ENCODE data around the gene KIF27. TPM values are rescaled to one million over a fixed set of nuclear protein-coding genes. Genes with fewer than 3 reads are reported as not detected.
A peak's percentile ranks its signal among the peaks of the same experiment; 100 is the strongest.
"Not testable (repeated sequence)": the region's sequence is repeated elsewhere in the genome, so short reads cannot be mapped to it uniquely, and the experiment has no call there.

The KIF27 gene
- total RNA-seq, 4 donors from 2014 or later: 0.75 to 5.2 (median 3.6) TPM

GRCh38 chr9:83912194-83912593 lies 9.0 kb downstream of the KIF27 start:
- H3K27me3 ChIP-seq, DNase-seq, H3K4me3 ChIP-seq, H3K36me3 ChIP-seq, H3K27ac ChIP-seq, H3K9me3 ChIP-seq, H3K4me1 ChIP-seq: not testable (repeated sequence)
- intact Hi-C loops (cut with DNase I; ENCODE audit: low total_unique reads): loop anchor here (10.0 kb wide), 1 partner anchor 953 kb away; no protein-coding TSS in a partner anchor
- WGBS, 2 donors (ENCODE audit: low coverage in 1 of 2): 27 to 30% methylated on average over 3 of the region's 3 CpGs
- peak in 3 of 5 experiments; percentile 37 to 39 (median 37) for TF ChIP-seq CTCF (IDR thresholded peaks at IDR 0.05)
- in situ Hi-C loops (cut with MboI; ENCODE audit: low pct_ligation_motif_present in 1 of 4, low pct_unique_long_range_greater_than_20kb in 1 of 4, low sequenced_read_pairs in 3 of 4): loop anchor here in 3 of 4 donors (10.0 to 25.0 kb wide), 2 partner anchors 287 to 300 kb away; partner anchors contain the start of gene IDNK (in 3 of the 3)

- TF ChIP-seq POLR2A (IDR thresholded peaks at IDR 0.05): no peak
- no peak for TF ChIP-seq POLR2AphosphoS5 (IDR thresholded peaks at IDR 0.05)
- no peak for TF ChIP-seq CTCF (IDR thresholded peaks at IDR 0.05)
- TF ChIP-seq EP300 (IDR thresholded peaks at IDR 0.05; ENCODE audit: low read depth): no peak
- H3K27ac ChIP-seq: no peak overlapping the region
- H3K27me3 ChIP-seq: no peaks in the 10 kb centered on the region
- in situ Hi-C loops (cut with MboI; ENCODE audit: low pct_ligation_motif_present in 1 of 4, low pct_unique_long_range_greater_than_20kb in 1 of 4, low sequenced_read_pairs in 3 of 4) (loop anchor here in 2 of 4 donors (25.0 kb wide), 1 partner anchor 294 kb away; the partner anchor contains the start of gene IDNK (in 2 of the 2)), intact Hi-C loops (cut with DNase I; ENCODE audit: low total_unique reads) (no loop called here)
- DNase-seq: no peak
- no peaks in the 10 kb centered on the region for H3K9me3 ChIP-seq
- no peaks in the 10 kb centered on the region for H3K36me3 ChIP-seq
- H3K4me1 ChIP-seq: no peaks in the 10 kb centered on the region
- H3K4me3 ChIP-seq: no peak overlapping the region
These were observed 15.1 kb downstream of the KIF27 start for GRCh38 chr9:83906144-83906543.

- H3K9me3 ChIP-seq; H3K36me3 ChIP-seq; intact Hi-C loops (cut with DNase I; ENCODE audit: low total_unique reads); H3K4me3 ChIP-seq; DNase-seq; H3K27me3 ChIP-seq; H3K4me1 ChIP-seq; H3K27ac ChIP-seq: not testable (repeated sequence)
- in situ Hi-C loops (cut with MboI; ENCODE audit: low pct_ligation_motif_present in 1 of 4, low pct_unique_long_range_greater_than_20kb in 1 of 4, low sequenced_read_pairs in 3 of 4): loop anchor here in 2 of 4 donors (25.0 kb wide), 1 partner anchor 288 kb away; the partner anchor contains the start of gene IDNK (in 2 of the 2)
- WGBS, 2 donors (ENCODE audit: low coverage in 1 of 2): 57 to 81% methylated on average over 4 to 5 of the region's 5 CpGs
These were observed 20.6 kb downstream of the KIF27 start for GRCh38 chr9:83900615-83901014.

GRCh38 chr9:83894301-83894700 lies 26.9 kb downstream of the KIF27 start:
- in situ Hi-C loops (cut with MboI; ENCODE audit: low pct_ligation_motif_present in 1 of 4, low pct_unique_long_range_greater_than_20kb in 1 of 4, low sequenced_read_pairs in 3 of 4); intact Hi-C loops (cut with DNase I; ENCODE audit: low total_unique reads); H3K9me3 ChIP-seq; H3K27ac ChIP-seq; H3K4me1 ChIP-seq; H3K27me3 ChIP-seq; DNase-seq; H3K4me3 ChIP-seq; H3K36me3 ChIP-seq: not testable (repeated sequence)
- 67 to 88% methylated on average over 2 of the region's 2 CpGs for WGBS, 2 donors (ENCODE audit: low coverage in 1 of 2)

- H3K4me1 ChIP-seq; H3K9me3 ChIP-seq; intact Hi-C loops (cut with DNase I; ENCODE audit: low total_unique reads); H3K27me3 ChIP-seq; H3K36me3 ChIP-seq; DNase-seq; H3K4me3 ChIP-seq; H3K27ac ChIP-seq: not testable (repeated sequence)
- in situ Hi-C loops (cut with MboI; ENCODE audit: low pct_ligation_motif_present in 1 of 4, low pct_unique_long_range_greater_than_20kb in 1 of 4, low sequenced_read_pairs in 3 of 4): loop anchor here in 1 of 4 donors (5.0 kb wide), 1 partner anchor 1956 kb away; no protein-coding TSS in a partner anchor
- 94 to 98% methylated on average over 2 of the region's 2 CpGs for WGBS, 2 donors (ENCODE audit: low coverage in 1 of 2)
These were observed 34.7 kb downstream of the KIF27 start for GRCh38 chr9:83886498-83886897.

- DNase-seq: not testable (repeated sequence)
- WGBS, 2 donors (ENCODE audit: low coverage in 1 of 2): 63 to 82% methylated on average over 3 of the region's 3 CpGs
These were observed 35.5 kb downstream of the KIF27 start for GRCh38 chr9:83885559-83886240.

GRCh38 chr9:83881687-83882408 lies 39.4 kb downstream of the KIF27 start:
- H3K27ac ChIP-seq; H3K4me1 ChIP-seq; in situ Hi-C loops (cut with MboI; ENCODE audit: low pct_ligation_motif_present in 1 of 4, low pct_unique_long_range_greater_than_20kb in 1 of 4, low sequenced_read_pairs in 3 of 4); DNase-seq; H3K9me3 ChIP-seq; H3K4me3 ChIP-seq; intact Hi-C loops (cut with DNase I; ENCODE audit: low total_unique reads); H3K27me3 ChIP-seq; H3K36me3 ChIP-seq: not testable (repeated sequence)
- 94 to 95% methylated on average over 2 to 6 of the region's 6 CpGs for WGBS, 2 donors (ENCODE audit: low coverage in 1 of 2)

More at GRCh38 chr9:83885559-83886240, 35.5 kb downstream of the KIF27 start:
- in situ Hi-C loops (cut with MboI; ENCODE audit: low pct_ligation_motif_present in 1 of 4, low pct_unique_long_range_greater_than_20kb in 1 of 4, low sequenced_read_pairs in 3 of 4): loop anchor here in 1 of 4 donors (5.0 kb wide), 1 partner anchor 1957 kb away; no protein-coding TSS in a partner anchor
- intact Hi-C loops (cut with DNase I; ENCODE audit: low total_unique reads); H3K9me3 ChIP-seq; H3K27ac ChIP-seq; H3K4me1 ChIP-seq; H3K36me3 ChIP-seq; H3K27me3 ChIP-seq; H3K4me3 ChIP-seq: not testable (repeated sequence)

GRCh38 chr9:83875559-83875958 lies 45.7 kb downstream of the KIF27 start:
- H3K4me1 ChIP-seq; H3K36me3 ChIP-seq; H3K27me3 ChIP-seq; H3K27ac ChIP-seq; in situ Hi-C loops (cut with MboI; ENCODE audit: low pct_ligation_motif_present in 1 of 4, low pct_unique_long_range_greater_than_20kb in 1 of 4, low sequenced_read_pairs in 3 of 4); intact Hi-C loops (cut with DNase I; ENCODE audit: low total_unique reads); DNase-seq; H3K4me3 ChIP-seq; H3K9me3 ChIP-seq: not testable (repeated sequence)
- WGBS, 2 donors (ENCODE audit: low coverage in 1 of 2): 78 to 88% methylated on average over 3 of the region's 3 CpGs
